Stimulated activated naive CD8-positive, alpha-beta T cell treated with anti-CD3 and anti-CD28 coated beads, Interleukin-15, Interleukin-2, amounts not matched to agents 100 U/mL and 50 U/mL, for 24 hours (primary cell): ENCODE results near the gene VAV2.

Experiments
- ATAC-seq: fragments of 150-1000 bp; cut with Tn5 transposase; one replicate; pipeline ENCODE4 v1.10.0; 2021
- DNase-seq: peaks from one replicate; pipeline ENCODE4 v3.0.0; 2021

Gene VAV2

DNA sequence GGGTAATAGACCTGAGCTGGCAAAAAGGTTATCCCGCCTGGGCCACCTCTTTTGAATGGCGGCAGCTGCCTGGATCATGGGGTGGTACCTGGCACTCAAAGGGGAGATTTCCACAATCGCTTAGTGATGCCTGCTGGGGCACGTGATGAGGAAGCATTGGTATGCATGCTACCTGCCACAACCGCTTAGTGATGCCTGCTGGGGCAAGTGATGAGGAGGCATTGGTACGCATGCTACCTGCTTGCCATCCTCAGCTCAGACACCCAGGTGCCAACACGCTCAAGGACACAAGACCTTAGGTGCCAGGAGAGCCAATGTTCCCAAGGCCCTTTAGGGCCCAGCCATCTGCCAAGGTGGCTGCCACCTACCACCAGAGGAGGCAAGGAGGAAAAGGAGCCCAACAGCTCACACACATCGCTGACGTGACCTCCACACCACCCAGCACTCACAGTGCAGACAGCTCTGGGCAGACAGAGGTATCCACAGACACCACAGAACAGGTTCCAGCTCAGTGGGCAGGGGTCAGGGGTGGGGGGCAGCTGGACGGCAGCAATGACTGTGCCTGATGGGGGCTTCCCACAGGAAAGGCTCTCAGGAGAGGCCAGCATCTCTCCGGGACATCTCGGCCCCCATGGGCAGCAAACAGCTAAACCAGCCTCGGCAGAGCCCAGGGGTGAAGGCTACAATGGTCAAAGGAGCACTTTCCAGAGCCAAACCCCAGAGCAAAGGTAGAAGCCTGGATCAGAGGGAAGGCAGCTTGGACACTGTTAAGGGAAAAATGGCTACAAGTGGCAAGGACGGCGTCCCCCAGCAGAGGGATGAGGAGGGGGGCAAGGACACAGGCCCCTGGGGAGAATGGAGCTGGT lies 210.9 kb downstream of the VAV2 start:
- DNase-seq (no peak), ATAC-seq (no peak)

DNA sequence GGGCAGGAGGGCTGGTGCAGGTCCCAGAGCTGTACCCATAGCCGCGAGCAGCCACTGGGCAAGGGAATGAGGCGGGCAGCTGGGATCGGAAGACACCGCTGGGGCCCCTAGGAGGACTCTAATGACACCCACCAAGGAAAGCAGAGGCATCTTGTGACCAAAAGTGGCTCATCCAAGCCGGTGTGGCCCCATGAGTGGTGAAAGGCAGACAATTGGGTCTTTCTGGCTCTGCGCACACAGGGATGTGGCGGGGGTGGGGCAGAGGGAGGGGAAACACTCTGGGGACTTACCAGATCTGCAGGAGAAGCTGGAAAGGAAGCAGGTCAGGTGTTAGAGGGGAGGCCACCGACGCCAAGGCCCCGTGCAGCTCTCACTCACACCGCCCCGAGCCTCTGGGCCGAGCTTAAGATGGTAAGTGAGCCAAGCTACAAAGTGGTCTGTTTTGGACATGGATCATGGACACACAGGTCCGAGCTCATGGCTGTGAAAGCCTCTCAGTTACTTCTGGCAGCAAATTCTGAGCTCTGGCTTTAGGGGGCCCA lies 211.6 kb downstream of the VAV2 start:
- no peak for DNase-seq
- no peak for ATAC-seq

DNA sequence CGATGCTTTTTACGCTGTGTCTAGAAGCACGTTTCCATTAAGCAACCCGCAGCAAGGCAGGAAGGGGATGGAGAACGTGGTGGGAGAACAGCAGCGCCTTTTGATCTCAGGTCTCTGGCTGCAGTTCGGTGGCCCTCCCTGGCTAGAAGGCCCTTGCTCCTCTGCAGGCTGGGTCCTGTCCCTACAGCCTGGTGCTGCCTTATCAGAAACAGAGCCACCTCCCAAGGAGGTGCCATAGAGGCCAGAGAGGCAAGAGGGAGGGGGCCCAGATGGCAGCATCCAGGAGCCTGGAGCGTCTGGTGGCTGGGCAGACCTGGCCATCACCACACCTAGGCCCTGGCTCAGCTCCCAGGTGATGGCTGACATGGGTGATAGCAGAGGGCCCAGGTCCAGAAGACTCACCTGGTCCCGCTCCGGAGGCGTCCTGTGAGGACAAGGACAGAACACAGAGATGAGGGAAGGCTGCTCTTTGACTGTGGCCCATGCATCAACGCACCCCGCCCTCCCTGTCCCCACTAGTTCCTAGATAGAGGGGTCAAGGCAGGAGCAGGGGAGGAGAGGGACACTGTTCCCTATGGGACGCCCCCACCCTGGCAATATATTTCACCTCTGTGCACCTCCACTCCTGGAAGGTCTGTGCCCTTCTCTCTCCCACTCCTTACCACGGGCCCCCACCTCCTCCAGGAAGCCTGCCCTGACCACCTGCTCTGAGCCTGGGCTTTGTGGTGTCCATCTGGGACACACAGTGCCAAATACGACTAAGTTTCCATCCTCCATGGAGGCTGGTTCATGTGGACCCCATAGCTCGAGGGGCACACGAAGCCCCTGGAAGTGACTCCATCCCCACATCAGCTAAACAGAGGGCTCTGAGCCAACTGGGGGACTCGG lies 212.4 kb downstream of the VAV2 start:
- DNase-seq (no peak), ATAC-seq (no peak)

DNA sequence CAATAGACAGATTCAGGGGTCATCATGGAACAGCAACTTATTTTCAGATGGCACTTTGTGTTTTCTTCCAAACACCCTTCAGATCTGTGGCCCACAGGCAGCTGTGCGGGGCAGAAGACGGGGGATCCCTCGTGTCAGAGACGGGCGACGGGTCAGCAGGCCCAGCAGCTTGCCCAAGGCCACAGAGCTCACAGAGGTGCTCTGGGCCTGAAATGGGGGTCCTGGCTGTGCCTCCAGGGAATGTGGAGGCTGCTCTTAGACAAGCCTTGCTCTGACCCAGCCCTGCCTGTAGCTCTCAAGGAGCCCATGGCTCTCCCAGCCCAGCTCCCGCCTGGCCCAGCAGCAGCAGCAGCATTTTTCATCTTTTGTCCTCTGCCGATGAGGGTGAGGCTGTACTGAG lies 213.0 kb downstream of the VAV2 start:
- DNase-seq = no peak
- ATAC-seq = no peak

DNA sequence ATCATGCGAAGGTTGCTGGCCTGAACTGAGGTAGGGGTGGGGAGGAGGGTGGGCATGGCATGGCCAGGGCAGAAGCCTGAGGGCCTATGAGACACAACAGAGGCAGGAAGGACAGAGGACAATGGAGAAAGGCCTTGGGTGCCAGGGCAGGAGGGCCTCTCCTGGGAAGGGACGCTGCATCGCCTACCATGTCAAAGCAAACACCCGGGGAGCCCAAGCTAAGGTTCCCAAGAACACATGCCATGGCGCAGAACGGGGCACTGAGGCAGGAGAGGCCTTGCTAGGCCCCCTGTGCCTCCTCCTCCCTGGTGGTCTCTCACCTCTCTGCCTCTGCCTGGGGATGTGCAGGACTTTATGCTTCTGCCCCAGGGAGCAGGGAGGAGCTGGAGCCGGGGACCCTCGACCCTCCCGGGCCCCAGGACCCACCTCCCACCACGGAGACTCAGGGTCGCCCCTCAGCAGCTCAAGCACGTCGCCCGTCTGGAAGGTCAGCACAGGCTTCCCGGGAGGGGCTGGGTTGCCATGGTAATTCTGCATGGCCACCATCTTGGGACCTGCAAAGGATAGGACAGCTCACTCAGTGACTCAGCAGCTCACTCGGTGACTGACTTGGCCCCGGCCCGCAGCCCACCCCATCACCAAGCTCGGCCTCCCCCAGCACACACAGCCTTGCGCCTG lies 213.6 kb downstream of the VAV2 start:
- DNase-seq = no peak
- ATAC-seq = no peak

DNA sequence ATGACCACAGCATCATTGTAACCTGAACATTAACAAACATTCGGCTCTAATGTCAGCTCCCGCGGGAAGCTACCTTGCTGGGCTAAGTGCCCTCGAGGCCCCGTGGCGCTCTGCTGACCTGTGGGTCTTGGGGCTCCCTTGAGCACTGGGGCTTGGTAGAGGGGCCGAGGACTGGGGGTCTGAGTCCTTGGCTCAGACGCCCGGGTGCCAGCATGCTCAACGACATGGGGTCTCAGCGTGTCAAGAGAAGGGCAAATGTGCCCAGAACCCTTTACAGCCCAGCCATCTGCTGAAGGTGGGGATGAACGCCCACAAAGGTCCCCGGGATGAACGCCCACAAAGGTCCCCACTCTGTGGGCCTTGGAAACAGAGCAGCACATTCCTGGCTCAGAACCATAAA lies 214.3 kb downstream of the VAV2 start:
- no peak for ATAC-seq
- DNase-seq = no peak

DNA sequence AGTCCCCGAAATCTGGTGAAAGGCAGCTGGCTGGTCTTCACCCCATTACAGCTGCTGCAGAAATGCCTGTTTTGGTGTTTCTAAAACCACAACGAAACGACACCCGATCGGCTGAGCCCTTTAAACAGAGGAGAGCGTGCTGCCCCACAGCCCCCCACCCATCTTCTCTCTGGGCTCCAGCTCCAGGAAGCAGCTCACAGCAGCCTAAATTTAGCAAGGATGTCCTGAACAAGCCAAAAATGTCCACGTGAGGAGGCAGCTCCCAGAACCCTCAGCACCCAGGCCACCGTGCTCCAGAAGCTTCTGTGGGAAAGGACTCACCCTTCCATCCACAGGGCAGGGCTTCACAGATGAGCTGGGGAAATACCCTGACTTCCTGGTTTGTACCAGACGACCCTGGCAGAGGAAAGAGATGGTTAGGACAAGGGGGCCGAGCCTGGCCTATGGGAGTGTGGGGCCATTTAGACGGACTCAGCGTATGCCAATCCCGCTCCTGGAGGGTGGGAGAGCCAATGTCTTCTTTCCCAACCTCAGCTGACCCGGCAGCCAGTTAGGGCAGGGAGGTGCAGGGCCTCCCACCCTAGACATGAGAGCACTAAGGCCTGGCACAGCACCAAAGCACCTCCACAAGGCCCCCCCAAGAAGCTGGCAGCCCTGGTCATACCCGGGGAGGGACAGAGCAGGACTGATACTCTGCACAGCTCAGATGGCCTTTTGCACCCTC lies 214.9 kb downstream of the VAV2 start:
- DNase-seq (no peak), ATAC-seq (no peak)

DNA sequence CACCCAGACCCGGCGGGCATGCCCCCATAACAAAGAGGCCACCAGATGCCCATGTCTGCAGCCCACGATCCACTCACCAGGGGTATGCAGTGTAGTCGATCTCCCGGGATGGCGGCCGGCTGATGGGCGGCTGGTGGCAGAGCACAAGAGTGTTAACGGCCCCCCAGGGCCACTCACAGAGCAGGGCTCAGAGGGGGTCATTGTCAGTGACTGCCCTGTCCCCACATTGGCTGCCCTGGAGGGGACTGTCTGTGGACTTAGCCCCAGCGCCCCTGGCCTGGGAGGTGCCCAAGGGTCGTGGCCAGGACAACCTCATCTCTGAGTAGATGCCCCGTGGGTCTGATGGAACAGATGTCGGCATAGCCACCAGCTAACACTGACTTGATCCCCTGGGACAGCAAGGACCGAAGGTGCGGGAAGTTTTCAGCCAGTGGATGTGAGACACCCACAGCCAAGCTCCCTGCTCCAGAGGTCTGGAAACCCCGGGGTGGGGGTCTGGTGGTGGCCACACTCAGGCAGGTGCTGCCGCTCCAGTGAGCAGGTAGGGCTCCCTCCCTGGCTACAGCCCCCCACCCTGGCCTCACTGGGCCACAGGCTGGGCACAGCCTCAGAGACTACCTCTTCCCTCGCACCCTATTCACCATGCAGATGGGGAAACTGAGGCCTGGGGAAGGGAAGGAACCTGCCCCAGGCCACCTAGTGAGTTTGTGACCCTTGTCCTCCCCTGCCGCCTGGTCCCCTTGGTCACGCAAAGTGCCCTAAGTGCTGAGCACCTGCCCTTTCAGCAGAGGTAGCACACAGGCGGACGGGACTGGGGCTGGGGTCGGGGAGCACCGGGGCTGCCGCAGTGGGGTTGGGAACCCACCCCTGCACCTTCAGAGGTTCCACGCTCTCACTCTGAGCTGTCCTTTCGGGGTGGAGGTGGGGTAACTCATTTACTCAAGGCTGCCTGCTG lies 215.9 kb downstream of the VAV2 start:
- ATAC-seq = no peak
- DNase-seq = no peak

DNA sequence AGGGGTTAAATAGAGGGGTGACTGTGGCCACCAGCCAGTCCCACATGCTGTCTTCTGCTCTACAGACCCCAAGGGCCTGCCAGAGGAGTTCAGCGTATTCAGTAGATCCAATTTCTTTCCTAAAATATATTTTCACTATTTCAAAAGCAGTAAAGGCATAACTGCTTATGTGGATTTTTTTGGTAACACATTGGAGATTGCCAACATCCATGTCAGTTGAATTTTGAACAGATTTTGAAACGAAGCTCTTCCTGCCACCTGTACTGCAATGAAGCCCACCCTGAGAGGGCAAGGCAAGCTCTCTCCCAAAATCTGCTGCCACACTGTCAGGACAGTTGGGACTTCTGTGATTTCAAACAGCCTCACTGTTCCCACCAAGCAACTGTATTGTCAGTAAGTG lies 216.8 kb downstream of the VAV2 start:
- ATAC-seq = no peak

DNA sequence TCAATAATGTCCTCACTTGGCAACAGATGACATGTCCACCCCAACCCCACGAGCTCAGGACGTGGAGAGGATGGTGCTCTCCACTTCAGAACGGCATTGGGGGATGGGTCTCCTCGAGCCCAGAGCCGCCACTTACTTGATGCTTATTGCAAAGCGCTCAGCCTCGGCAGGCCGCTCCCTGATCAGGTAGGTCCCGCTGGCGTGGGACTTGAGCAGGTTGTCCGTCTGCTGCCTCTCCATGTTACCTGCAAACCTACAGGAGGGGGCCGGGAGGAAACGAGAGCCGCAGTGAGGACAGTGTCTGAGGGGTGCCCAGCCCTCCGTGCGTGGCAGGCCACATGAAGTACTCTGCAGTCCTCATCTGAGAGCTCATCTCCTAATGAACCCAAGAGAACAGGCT lies 217.3 kb downstream of the VAV2 start:
- DNase-seq = no peak
- ATAC-seq = no peak

More for the DNA sequence above, 216.8 kb downstream of the VAV2 start:
- no peak for DNase-seq

DNA sequence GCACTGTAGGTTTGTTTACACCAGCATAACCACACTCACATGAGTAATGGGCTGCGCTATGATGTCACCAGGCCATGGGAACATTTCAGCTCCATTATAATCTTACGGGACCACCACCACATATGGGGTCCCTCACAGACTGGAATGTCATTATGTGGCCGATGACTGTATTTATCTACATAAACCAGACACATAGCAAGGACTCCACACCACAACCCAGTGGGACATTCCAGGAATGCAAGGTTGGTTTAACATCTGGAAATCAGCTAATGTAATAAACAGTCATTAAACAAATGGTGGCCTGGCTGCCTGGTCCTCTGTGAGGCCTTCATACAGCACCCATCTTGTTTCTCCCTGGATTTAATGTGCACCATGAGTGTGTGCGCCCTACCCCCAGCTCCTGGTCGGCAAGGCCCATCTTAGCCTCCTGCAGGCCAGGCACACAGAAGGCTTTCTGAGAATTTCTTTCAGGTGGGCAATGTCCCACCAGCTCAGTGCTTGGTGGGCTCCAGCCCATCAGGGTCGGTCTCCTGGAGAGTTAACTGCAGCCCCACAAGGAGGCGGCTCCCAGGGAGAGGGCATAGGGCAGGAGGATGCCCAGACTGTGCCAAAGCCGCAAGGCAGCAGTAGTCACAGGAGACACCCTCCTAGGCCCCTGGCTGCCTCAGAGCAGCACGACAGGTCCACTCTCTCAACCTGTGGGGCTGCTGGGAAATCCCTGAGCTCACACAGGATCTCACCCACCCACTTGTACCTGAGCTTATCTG lies 218.1 kb downstream of the VAV2 start:
- no peak for ATAC-seq
- no peak for DNase-seq

DNA sequence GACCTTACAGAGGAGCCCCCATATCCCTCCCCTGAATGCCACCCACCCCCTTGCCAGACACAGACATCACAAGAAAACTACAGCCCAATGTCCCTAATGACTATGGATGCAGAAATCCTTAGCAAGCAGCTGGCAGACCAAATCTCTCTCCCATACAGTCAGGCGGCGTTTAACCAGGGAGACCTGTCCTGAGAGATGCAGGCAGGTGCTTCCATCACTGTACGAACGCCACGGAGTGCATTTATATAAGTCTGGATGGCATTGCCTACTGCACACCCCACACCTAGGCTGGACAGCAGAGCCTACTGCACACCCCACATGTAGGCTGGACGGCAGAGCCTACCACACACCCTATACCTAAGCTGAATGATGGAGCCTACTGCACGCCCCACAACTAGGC lies 219.5 kb downstream of the VAV2 start:
- ATAC-seq = no peak
- DNase-seq = no peak

DNA sequence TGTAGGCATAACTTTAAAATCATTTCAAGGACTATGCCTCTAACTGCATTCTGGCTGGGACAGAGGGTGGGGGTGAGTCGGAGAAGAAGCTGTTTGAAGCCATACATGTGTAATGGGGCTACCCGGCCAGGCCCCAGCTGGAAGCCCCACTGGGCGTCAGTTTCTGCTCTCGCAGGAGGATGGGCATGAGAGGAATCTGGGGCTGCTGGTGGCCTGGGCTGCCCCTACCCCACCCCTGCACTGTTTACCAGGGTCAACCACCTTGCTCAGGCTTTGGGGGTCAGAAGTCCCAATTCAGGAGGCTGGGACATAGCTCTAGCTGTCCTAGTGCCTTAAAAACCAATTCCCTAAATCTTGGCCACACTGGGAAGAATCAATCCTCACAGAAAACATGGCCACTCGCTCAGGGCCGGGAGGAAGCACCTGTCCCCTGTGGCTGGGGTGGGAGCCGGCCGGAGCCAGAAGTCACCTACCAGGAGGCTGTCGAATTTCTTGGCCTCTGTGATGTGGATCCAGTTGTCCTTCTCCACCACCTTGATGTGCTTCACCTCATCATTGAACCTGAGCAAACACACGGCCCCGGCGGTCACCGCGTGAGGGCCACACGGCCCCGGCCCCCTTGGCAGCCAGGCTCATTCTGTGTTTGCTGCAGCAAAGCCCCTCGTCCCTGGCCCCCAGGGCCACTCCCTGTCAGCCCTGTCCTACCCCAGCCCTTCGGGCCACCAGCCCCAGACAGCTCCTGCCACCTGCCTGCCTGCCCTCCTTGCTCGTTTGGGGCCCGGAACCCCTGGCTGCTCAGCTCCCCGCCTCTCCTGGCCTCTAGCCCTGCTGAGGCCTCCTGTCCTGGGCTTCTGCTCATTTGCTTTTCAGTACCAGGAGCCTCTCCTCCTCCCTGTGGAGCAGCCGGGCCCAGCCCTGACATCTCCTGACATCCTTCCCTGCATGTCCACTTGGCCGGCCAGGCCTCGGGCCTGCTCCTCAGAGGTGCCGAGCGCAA lies 220.3 kb downstream of the VAV2 start:
- ATAC-seq = no peak

DNA sequence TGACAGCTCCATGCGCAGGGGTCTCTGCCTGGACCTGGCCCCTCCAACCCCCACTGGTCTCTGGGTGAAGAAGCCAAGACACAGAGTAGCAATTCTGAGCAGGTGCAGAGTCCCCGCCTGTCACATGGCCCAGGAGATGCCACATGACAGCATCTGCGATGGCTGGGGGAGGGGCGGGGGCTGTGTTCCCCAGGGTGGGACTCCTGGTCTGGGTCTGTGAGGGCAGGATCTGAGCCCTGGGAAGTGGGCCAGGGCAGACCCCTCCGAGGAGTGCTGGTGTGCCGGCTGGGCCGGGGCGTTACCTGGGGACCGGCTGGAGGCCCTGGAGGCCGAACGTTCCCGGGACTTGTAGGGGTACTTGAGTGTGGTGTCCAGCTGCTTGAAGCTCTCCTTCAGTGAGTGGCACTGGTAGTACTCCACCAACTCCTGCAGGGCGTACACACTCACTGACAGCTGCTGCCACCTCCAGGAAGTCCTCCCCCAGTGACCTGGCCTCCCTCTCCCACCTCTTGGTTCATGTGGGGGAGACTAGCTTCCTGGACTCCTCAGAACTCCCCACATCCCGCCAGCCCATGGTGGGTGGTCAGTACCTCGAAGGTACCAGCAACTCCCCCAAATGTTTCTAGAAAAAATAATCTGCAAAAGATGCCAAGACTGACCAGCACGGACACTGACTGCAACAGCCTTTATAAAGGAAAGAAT lies 221.9 kb downstream of the VAV2 start:
- DNase-seq = no peak
- no peak for ATAC-seq

More for the DNA sequence above, 220.3 kb downstream of the VAV2 start:
- DNase-seq = no peak

DNA sequence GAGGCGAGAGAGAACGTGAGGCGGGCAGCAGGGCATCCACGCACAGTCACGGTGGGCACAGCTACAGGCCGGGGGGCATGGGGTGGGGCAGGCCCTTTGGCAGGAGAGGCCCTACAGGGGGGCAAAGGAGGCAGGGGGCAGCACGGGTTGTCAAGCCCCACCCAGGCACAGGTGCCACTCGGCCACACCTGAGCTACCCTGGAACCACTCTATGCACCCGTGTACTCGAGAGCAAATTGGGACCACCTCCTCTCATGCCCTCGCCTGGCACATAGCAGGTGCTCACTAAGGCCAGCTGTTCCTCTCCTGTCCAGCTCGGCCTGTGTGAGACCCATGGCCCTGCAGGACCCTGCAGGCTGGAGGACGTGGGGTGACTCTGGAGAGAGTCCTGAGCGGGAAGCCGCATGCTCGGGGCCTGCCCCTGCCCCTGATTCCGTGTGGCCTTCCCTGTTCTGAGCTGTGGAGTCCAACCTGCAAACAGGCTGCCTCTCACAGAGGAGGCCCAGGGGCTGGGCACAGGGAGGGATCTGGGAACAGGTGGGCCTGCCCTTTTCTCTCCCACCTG lies 222.5 kb downstream of the VAV2 start:
- DNase-seq (no peak), ATAC-seq (no peak)

DNA sequence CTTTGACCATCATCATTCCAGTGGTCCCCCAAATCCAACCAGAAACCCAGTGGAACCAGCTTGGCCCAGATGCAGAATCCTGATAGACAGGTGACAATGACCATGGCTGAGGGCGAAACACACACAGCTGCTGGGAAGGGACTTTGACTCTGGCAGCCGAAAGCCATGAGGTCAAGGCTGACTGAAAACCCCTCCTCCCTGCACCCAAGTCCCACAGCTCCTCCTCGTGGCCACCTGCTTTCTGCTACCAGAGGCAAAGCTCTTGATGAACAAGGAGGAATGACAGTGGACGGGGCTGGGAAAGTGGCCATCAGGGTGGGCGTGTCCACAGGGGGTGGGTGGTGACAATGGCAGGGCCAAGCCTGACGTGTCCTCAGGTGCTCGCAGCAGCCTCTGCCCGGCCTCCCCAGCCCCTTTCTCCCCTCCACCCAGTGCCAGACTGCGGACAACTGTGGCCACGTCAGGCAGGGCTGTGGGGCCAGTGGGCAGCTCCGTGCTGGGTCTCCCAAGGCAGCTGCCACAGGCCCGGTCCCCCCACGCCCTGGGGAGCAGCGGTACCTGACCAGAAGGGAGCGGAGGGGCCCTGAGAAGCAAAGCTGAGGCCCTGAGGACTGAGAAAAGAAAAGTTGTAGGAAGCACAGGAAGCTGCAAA lies 223.1 kb downstream of the VAV2 start:
- no peak for ATAC-seq
- DNase-seq = no peak

DNA sequence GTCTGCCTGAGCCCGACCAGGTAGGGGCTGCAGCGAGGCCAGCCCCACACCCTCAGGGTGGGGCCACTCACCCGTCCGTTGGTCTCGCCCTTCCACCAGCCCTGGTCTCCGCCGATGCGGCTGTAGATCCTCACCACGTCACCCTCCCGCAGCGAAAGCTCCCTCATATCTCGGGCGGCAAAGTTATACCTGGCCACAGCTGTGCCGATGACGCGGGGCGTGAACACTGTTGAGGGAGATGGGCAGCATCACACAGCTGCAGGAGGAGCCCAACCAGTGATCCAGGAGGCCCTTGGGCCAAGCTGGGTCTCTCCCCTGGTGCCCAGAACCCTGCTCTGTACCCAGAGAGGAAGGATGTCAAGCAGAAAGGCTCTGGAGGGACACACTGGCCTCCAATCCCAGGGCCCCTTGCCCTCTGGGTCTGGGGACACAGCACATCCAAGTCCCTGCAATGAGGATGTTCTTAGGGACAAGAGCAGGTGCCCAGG lies 223.7 kb downstream of the VAV2 start:
- DNase-seq = no peak
- no peak for ATAC-seq
